ENCODE measurements around the gene MEMO1. TPM values are rescaled to one million over a fixed set of nuclear protein-coding genes. Genes with fewer than 3 reads are reported as not detected.

The MEMO1 gene
- total and polyA plus RNA-seq, 2 of the 4 experiments (the other 2 are of a cell fraction), result 23.7 to 49.7 TPM

GRCh38 chr2:31828891-31829290 is 181.9 kb downstream of the MEMO1 start:
- no peak overlapping the region for H2AK9ac ChIP-seq (replicated peaks; ENCODE audit: low read depth, low read length, poor library complexity)
- intact Hi-C loops (cut with micrococcal nuclease) (no loop called here), in situ Hi-C loops (cut with MboI; ENCODE audit: low sequenced_read_pairs) (no loop called here), dilution Hi-C loops (cut with HindIII; ENCODE audit: low sequenced_read_pairs, unreplicated experiment) (no loop called here)
- H2AFZ ChIP-seq (replicated peaks; ENCODE audit: low read length, poor library complexity), result no peak overlapping the region
- no peak overlapping the region for H3K56ac ChIP-seq (ENCODE audit: extremely low read depth, insufficient read depth, low read length)
- H2BK120ac ChIP-seq (ENCODE audit: low read depth, low read length), result no peak overlapping the region
- POLR2A ChIA-PET (ENCODE audit: unreplicated experiment), result no interaction called here
- TF ChIP-seq NFE2L2 (IDR thresholded peaks at IDR 0.05; ENCODE audit: low read depth, low read length), result peak; percentile 91
- TF ChIP-seq MAFK (IDR thresholded peaks at IDR 0.05; ENCODE audit: low read depth, low read length), result peak; percentile 28; the same call in 1 of the 2 replicates
- no peak for TF ChIP-seq RFX5 (IDR thresholded peaks at IDR 0.05; ENCODE audit: low read depth, low read length)
- H3K9ac ChIP-seq (ENCODE audit: low read depth, low read length), result no peak overlapping the region
- H2BK15ac ChIP-seq (ENCODE audit: low read depth, low read length), result no peak overlapping the region
- H3K4me2 ChIP-seq (ENCODE audit: low read depth, low read length), result no peak overlapping the region
- H3K27ac ChIP-seq (ENCODE audit: insufficient read depth, low read length), result no peak overlapping the region
- no CpG with 5 or more reads among the region's 2 CpGs for WGBS, 2 experiments (ENCODE audit: extremely low coverage in 2 of 2, insufficient read length in 1 of 2)
- H3K4me1 ChIP-seq (ENCODE audit: control insufficient read depth, insufficient read depth, low read length), result no peaks in the 10 kb centered on the region
- peak; percentile 26 for DNase-seq
- no peaks in the 10 kb centered on the region for H3K9me1 ChIP-seq (ENCODE audit: insufficient read depth, low read length)
- ATAC-seq (ENCODE audit: low read depth), result peak; percentile 46
- no peak overlapping the region for H4K5ac ChIP-seq (ENCODE audit: low read depth, low read length)
- no peak overlapping the region for H2AK5ac ChIP-seq (ENCODE audit: low read depth, low read length)
- no peaks in the 10 kb centered on the region for H3K9me3 ChIP-seq (ENCODE audit: control insufficient read depth, insufficient read depth, low read length)
- H3K4ac ChIP-seq (ENCODE audit: low read depth, low read length), result no peak overlapping the region
- no peak overlapping the region for H3K23ac ChIP-seq (ENCODE audit: low read depth, low read length)
- H4K91ac ChIP-seq (ENCODE audit: insufficient read depth, low read depth, low read length), result no peak overlapping the region
- H2BK5ac ChIP-seq (ENCODE audit: low read depth, low read length, poor library complexity, severe bottlenecking), result no peak overlapping the region
- BruUV-seq (replicated peaks), result no TSS peak
- no peak overlapping the region for H3K14ac ChIP-seq (replicated peaks; ENCODE audit: low read depth, low read length)
- H3K79me1 ChIP-seq (ENCODE audit: low read depth in 1 of 2, low read length in 2 of 2), result no peaks in the 10 kb centered on the region
- H4K20me1 ChIP-seq (ENCODE audit: insufficient read depth, low read length), result no peaks in the 10 kb centered on the region
- no peak overlapping the region for H3K4me3 ChIP-seq (ENCODE audit: insufficient read depth, low read depth, low read length)
- no peak overlapping the region for H3K18ac ChIP-seq (ENCODE audit: low read depth, low read length)
- no peaks in the 10 kb centered on the region for H3K27me3 ChIP-seq (ENCODE audit: control insufficient read depth, insufficient read depth, low read length)
- CTCF ChIA-PET, result no interaction called here
- no peak overlapping the region for H4K8ac ChIP-seq (ENCODE audit: low read depth in 2 of 2, low read length in 2 of 2)
- no peak overlapping the region for H2BK20ac ChIP-seq (ENCODE audit: low read depth, low read length)
- H3K36me3 ChIP-seq (ENCODE audit: control insufficient read depth, insufficient read depth, low read length), result no peaks in the 10 kb centered on the region

All from IMR-90 (cell line).